GM23248 (cell line): ENCODE measurements around the gene FAM47B.

Experiments used
- EZH2 ChIP-seq: fragments of 200-600 bp; sonication (generic); IDR thresholded peaks from 2 replicates; pipeline ENCODE4 v1.6.1; 2018; ENCODE audit warnings: antibody characterized with exemption, mild to moderate bottlenecking; ENCODE audit not compliant: insufficient read depth, poor library complexity, severe bottlenecking
- EZH2phosphoT487 ChIP-seq: fragments of 200-600 bp; sonication (generic); IDR thresholded peaks from 2 replicates; pipeline ENCODE4 v1.6.1; 2018; ENCODE audit warnings: antibody characterized with exemption, moderate library complexity, mild to moderate bottlenecking, low read depth; ENCODE audit not compliant: insufficient read depth

- TF ChIP-seq EZH2phosphoT487 (no peak), EZH2 (no peak)
These were observed 41.9 kb upstream of the FAM47B start for GRCh38 chrX:34900691-34901090.
